Panc1 (cell line): ENCODE results near the gene ZNF415.

ENCODE experiments used
- POLR2AphosphoS5 ChIP-seq: IDR thresholded peaks from 2 replicates; pipeline ENCODE4 v1.6.1; 2012; ENCODE audit warnings: mild to moderate bottlenecking, low read depth, low read length, moderate library complexity
- TF ChIP-seq, protein P1 (sequence below): fragments of 450-650 bp; IDR thresholded peaks from 2 replicates; pipeline ENCODE4 v1.5.1; 2017; ENCODE audit warnings: mild to moderate bottlenecking

DNA sequence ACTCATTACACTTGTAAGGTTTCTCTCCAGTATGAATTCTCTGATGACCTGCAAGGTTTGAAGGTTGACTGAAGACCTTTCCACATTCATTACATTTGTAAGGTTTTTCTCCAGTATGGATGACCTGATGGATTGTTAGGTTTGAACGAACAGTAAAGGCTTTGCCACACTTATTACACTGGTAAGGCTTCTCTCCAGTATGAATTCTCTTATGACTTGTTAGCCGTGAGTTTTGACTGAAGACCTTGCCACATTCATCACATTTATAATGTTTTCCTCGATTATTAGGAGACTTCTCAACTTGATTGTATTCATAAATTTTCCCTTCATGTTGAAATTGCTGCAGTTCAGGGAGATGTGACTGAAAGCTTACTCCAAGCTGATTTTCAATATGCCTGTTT, 33.0 kb upstream of the ZNF415 start:
- TF ChIP-seq, protein P1, sequence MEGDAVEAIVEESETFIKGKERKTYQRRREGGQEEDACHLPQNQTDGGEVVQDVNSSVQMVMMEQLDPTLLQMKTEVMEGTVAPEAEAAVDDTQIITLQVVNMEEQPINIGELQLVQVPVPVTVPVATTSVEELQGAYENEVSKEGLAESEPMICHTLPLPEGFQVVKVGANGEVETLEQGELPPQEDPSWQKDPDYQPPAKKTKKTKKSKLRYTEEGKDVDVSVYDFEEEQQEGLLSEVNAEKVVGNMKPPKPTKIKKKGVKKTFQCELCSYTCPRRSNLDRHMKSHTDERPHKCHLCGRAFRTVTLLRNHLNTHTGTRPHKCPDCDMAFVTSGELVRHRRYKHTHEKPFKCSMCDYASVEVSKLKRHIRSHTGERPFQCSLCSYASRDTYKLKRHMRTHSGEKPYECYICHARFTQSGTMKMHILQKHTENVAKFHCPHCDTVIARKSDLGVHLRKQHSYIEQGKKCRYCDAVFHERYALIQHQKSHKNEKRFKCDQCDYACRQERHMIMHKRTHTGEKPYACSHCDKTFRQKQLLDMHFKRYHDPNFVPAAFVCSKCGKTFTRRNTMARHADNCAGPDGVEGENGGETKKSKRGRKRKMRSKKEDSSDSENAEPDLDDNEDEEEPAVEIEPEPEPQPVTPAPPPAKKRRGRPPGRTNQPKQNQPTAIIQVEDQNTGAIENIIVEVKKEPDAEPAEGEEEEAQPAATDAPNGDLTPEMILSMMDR, result no peak
- no peak for TF ChIP-seq POLR2AphosphoS5
